Measurements from ENCODE around the gene MYH11. TPM values are rescaled to one million over a fixed set of nuclear protein-coding genes. Genes with fewer than 3 reads are reported as not detected.
"Not testable (repeated sequence)": the region's sequence is repeated elsewhere in the genome, so short reads cannot be mapped to it uniquely, and the experiment has no call there.

The MYH11 gene
- total RNA-seq, 1 donor from 2014 or later, result 0.31 TPM

DNA sequence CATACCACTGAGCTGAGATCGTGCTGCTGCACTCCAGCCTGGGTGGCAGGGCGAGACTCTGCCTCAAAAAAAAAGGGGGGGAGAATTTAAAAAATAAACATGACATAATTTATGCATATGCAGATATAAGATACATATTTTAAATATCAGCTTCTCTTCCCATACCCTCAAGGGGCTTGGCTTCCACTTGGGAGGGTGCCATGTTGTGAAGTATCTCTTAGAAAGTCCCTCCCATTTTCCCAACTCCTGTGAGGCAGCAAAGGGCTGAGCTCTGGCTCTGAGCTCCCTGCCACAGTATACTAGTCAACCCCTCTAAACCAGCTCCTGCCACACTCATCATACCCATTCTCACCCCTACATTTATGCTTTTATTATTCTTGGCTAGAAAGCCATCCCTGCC is 39.4 kb downstream of the MYH11 start:
- Mint-ChIP-seq H3K27ac (no peak overlapping the region), H3K9me3 (ENCODE audit: low read depth) (peaks cover 10% of the 10 kb centered on the region), H3K36me3 (ENCODE audit: insufficient read depth) (no peaks in the 10 kb centered on the region), H3K27me3 (peaks cover 46% of the 10 kb centered on the region), H3K4me3 (ENCODE audit: low read depth) (no peak overlapping the region), H3K4me1 (ENCODE audit: low read depth) (no peaks in the 10 kb centered on the region)
- no peak for DNase-seq (ENCODE audit: low spot score, unreplicated experiment)
- TF ChIP-seq CTCF (IDR thresholded peaks at IDR 0.05; ENCODE audit: unreplicated experiment), result no peak

GRCh38 chr16:15816228-15816627 is 40.6 kb downstream of the MYH11 start:
- H3K4me1 Mint-ChIP-seq (ENCODE audit: low read depth), result no peaks in the 10 kb centered on the region
- DNase-seq (ENCODE audit: low spot score, unreplicated experiment), result no peak
- H3K36me3 Mint-ChIP-seq (ENCODE audit: insufficient read depth), result no peaks in the 10 kb centered on the region
- H3K4me3 Mint-ChIP-seq (ENCODE audit: low read depth), result no peak overlapping the region
- peaks cover 57% of the 10 kb centered on the region for H3K27me3 Mint-ChIP-seq
- no peak for TF ChIP-seq CTCF (IDR thresholded peaks at IDR 0.05; ENCODE audit: unreplicated experiment)
- H3K9me3 Mint-ChIP-seq (ENCODE audit: low read depth), result peaks cover 10% of the 10 kb centered on the region
- no peak overlapping the region for H3K27ac Mint-ChIP-seq

GRCh38 chr16:15812401-15812750 is 44.5 kb downstream of the MYH11 start:
- H3K27ac Mint-ChIP-seq; DNase-seq (ENCODE audit: low spot score, unreplicated experiment); H3K36me3 Mint-ChIP-seq (ENCODE audit: insufficient read depth); H3K4me3 Mint-ChIP-seq (ENCODE audit: low read depth); H3K4me1 Mint-ChIP-seq (ENCODE audit: low read depth): not testable (repeated sequence)
- peaks cover 10% of the 10 kb centered on the region for H3K9me3 Mint-ChIP-seq (ENCODE audit: low read depth)
- peaks cover 62% of the 10 kb centered on the region for H3K27me3 Mint-ChIP-seq

DNA sequence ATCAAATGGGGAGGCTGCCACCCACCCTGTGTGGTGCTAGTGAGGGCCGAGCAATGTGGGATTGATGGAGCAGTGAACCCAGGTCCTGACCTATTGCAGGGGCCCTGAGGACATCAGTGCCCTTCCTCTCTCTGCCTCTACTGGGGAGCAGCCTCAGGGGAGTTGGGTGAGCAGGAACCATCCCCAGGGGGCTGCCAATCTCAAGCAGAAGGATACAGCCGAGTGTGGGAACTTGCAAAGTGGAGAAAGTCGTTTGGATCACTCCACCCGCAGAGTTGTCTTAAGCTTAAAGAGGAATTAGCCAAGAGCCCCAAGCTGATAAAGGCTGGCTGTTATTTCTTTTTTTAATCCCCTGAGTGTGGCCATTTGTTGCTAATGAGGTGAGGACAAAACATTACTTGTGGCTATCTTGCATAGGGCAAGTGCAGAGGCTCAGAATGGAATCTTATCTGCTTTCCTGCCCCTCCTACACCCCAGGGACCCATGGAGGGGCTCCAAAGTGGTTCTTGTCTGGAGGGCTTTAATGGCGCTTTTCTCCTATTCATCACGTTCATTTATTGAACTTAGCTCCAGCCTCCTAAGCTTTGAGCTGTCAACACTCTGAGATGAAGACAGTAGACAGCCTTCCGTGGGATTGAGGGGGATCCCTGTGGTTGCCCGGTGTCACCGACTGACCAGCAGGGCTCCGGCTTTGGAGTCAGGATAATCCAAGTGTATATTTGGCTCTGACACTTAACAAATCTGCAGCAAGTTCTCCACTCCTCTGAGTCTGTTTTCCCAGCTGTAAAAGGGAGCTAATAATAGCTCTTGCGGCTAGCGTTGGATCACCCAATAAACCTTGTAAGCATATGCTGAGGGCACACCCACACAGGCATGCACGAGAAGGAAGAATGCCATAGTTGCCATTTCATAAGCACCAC is 45.1 kb downstream of the MYH11 start:
- H3K4me1 Mint-ChIP-seq (ENCODE audit: low read depth), result no peaks in the 10 kb centered on the region
- no peak for TF ChIP-seq CTCF (IDR thresholded peaks at IDR 0.05; ENCODE audit: unreplicated experiment)
- H3K27me3 Mint-ChIP-seq, result peaks cover 66% of the 10 kb centered on the region
- no peaks in the 10 kb centered on the region for H3K36me3 Mint-ChIP-seq (ENCODE audit: insufficient read depth)
- H3K4me3 Mint-ChIP-seq (ENCODE audit: low read depth), result no peak overlapping the region
- H3K27ac Mint-ChIP-seq, result no peak overlapping the region
- H3K9me3 Mint-ChIP-seq (ENCODE audit: low read depth), result peaks cover 10% of the 10 kb centered on the region
- DNase-seq (ENCODE audit: low spot score, unreplicated experiment), result no peak

- Mint-ChIP-seq H3K9me3 (ENCODE audit: low read depth) (peaks cover 6% of the 10 kb centered on the region), H3K27me3 (peaks cover 64% of the 10 kb centered on the region), H3K27ac (no peak overlapping the region), H3K4me3 (ENCODE audit: low read depth) (no peak overlapping the region), H3K36me3 (ENCODE audit: insufficient read depth) (no peaks in the 10 kb centered on the region), H3K4me1 (ENCODE audit: low read depth) (no peaks in the 10 kb centered on the region)
- no peak for DNase-seq (ENCODE audit: low spot score, unreplicated experiment)
- TF ChIP-seq CTCF (IDR thresholded peaks at IDR 0.05; ENCODE audit: unreplicated experiment), result no peak
These were observed 45.9 kb downstream of the MYH11 start for GRCh38 chr16:15810949-15811348.

- peaks cover 59% of the 10 kb centered on the region for H3K27me3 Mint-ChIP-seq
These were observed 46.4 kb downstream of the MYH11 start for GRCh38 chr16:15810411-15810810.

GRCh38 chr16:15809297-15809696 is 47.5 kb downstream of the MYH11 start:
- not testable (repeated sequence) for H3K27ac Mint-ChIP-seq; H3K9me3 Mint-ChIP-seq (ENCODE audit: low read depth); DNase-seq (ENCODE audit: low spot score, unreplicated experiment); H3K4me1 Mint-ChIP-seq (ENCODE audit: low read depth); H3K4me3 Mint-ChIP-seq (ENCODE audit: low read depth); H3K36me3 Mint-ChIP-seq (ENCODE audit: insufficient read depth)
- peaks cover 59% of the 10 kb centered on the region for H3K27me3 Mint-ChIP-seq

More at GRCh38 chr16:15810411-15810810, 46.4 kb downstream of the MYH11 start:
- no peak for DNase-seq (ENCODE audit: low spot score, unreplicated experiment)
- Mint-ChIP-seq H3K27ac (no peak overlapping the region), H3K4me3 (ENCODE audit: low read depth) (no peak overlapping the region), H3K9me3 (ENCODE audit: low read depth) (peaks cover 2% of the 10 kb centered on the region), H3K4me1 (ENCODE audit: low read depth) (no peaks in the 10 kb centered on the region), H3K36me3 (ENCODE audit: insufficient read depth) (no peaks in the 10 kb centered on the region)
- TF ChIP-seq CTCF (IDR thresholded peaks at IDR 0.05; ENCODE audit: unreplicated experiment), result no peak
